Measurements from ENCODE around the gene ASAP3.

- TF ChIP-seq POLR2AphosphoS5 (IDR thresholded peaks at IDR 0.05; ENCODE audit: borderline replicate concordance, low read depth, low read length) (no peak), EZH2 (IDR thresholded peaks at IDR 0.05) (no peak), FOXP2 (optimal IDR thresholded peaks at IDR 0.05; ENCODE audit: control extremely low read depth, extremely low read length, insufficient read depth) (no peak)
Measured at GRCh38 chr1:23403038-23403336, 81.0 kb downstream of the ASAP3 start.

All from SK-N-MC (cell line).